ENCODE results near the gene NR1D2. TPM values are rescaled to one million over a fixed set of nuclear protein-coding genes. Genes with fewer than 3 reads are reported as not detected.

Gene NR1D2
- total RNA-seq, 1 experiment from 2014 or later: 9.5 TPM

DNA sequence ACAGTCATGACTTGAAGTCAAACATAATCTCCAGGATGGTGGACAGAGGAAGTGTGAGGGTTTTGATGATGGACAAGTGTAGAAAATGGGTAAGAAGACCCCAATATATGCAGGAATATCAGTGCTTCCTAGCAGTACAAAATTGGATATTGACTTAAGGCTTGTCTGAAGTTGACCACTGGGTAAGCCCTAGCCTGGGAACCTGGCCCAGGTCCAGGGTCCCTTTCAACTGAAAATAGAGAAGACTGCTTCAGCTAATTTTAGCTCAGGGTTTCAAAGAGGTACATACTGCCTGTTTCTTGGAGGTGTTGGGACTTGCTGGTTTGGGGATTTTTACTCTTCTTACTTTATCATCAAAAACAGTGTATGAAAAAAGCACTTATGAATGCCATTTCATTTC lies 4.7 kb downstream of the NR1D2 start:
- Histone ChIP-seq H3K4me3 (ENCODE audit: low read depth in 2 of 2, low read length in 2 of 2) (no peak overlapping the region), H3K27ac (ENCODE audit: low read length) (peak overlapping the region; percentile 69), H3K9me3 (ENCODE audit: control insufficient read depth, insufficient read depth, low read depth, low read length) (no peaks in the 10 kb centered on the region), H3K36me3 (ENCODE audit: control insufficient read depth, insufficient read depth, low read length) (no peaks in the 10 kb centered on the region; the same call in 1 of the 2 replicates), H3K4me1 (ENCODE audit: control insufficient read depth, insufficient read depth, low read length) (peaks cover 30% of the 10 kb centered on the region), H3K27me3 (ENCODE audit: control insufficient read depth, insufficient read depth, low read length) (no peaks in the 10 kb centered on the region)
- in situ Hi-C loops (cut with HindIII; ENCODE audit: low pct_unique_long_range_greater_than_20kb, low sequenced_read_pairs): no loop called here
- no TSS peak for BruUV-seq (replicated peaks)
- no peak for DNase-seq (ENCODE audit: low read depth, low spot score)
- ChIA-PET CTCF (no interaction called here), POLR2A (no interaction called here)
- no peak for ATAC-seq
- no peak for TF ChIP-seq CTCF (IDR thresholded peaks at IDR 0.05)
- TF ChIP-seq TCF7L2 (IDR thresholded peaks at IDR 0.05; ENCODE audit: low read depth, low read length): no peak
- no peak for TF ChIP-seq SIN3A (IDR thresholded peaks at IDR 0.05; ENCODE audit: borderline replicate concordance, insufficient read depth, low read depth, low read length)
- TF ChIP-seq, protein P1, sequence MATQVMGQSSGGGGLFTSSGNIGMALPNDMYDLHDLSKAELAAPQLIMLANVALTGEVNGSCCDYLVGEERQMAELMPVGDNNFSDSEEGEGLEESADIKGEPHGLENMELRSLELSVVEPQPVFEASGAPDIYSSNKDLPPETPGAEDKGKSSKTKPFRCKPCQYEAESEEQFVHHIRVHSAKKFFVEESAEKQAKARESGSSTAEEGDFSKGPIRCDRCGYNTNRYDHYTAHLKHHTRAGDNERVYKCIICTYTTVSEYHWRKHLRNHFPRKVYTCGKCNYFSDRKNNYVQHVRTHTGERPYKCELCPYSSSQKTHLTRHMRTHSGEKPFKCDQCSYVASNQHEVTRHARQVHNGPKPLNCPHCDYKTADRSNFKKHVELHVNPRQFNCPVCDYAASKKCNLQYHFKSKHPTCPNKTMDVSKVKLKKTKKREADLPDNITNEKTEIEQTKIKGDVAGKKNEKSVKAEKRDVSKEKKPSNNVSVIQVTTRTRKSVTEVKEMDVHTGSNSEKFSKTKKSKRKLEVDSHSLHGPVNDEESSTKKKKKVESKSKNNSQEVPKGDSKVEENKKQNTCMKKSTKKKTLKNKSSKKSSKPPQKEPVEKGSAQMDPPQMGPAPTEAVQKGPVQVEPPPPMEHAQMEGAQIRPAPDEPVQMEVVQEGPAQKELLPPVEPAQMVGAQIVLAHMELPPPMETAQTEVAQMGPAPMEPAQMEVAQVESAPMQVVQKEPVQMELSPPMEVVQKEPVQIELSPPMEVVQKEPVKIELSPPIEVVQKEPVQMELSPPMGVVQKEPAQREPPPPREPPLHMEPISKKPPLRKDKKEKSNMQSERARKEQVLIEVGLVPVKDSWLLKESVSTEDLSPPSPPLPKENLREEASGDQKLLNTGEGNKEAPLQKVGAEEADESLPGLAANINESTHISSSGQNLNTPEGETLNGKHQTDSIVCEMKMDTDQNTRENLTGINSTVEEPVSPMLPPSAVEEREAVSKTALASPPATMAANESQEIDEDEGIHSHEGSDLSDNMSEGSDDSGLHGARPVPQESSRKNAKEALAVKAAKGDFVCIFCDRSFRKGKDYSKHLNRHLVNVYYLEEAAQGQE (IDR thresholded peaks at IDR 0.05; ENCODE audit: insufficient read depth in 1 of 2, low read depth in 2 of 2, low read length in 1 of 2): no peak
- TF ChIP-seq POLR2AphosphoS5 (IDR thresholded peaks at IDR 0.05; ENCODE audit: low read depth, low read length): no peak
- intact Hi-C loops (cut with micrococcal nuclease; ENCODE audit: unreplicated experiment): no loop called here

- ChIA-PET POLR2A (interaction anchor here (0.6 kb wide), 1 partner anchor 1514 kb away, joined by 4 read pairs; no protein-coding TSS in a partner anchor), CTCF (no interaction called here)
- ATAC-seq (no peak), DNase-seq (ENCODE audit: low read depth, low spot score) (no peak)
- no peaks in the 10 kb centered on the region; the same call in 1 of the 2 replicates for H3K36me3 ChIP-seq (ENCODE audit: control insufficient read depth, insufficient read depth, low read length)
- in situ Hi-C loops (cut with HindIII; ENCODE audit: low pct_unique_long_range_greater_than_20kb, low sequenced_read_pairs): no loop called here
- TF ChIP-seq, protein P1 (IDR thresholded peaks at IDR 0.05; ENCODE audit: insufficient read depth in 1 of 2, low read depth in 2 of 2, low read length in 1 of 2): no peak
- no peak for TF ChIP-seq TCF7L2 (IDR thresholded peaks at IDR 0.05; ENCODE audit: low read depth, low read length)
- no peak for TF ChIP-seq SIN3A (IDR thresholded peaks at IDR 0.05; ENCODE audit: borderline replicate concordance, insufficient read depth, low read depth, low read length)
- no peak for TF ChIP-seq POLR2AphosphoS5 (IDR thresholded peaks at IDR 0.05; ENCODE audit: low read depth, low read length)
- no peak for TF ChIP-seq CTCF (IDR thresholded peaks at IDR 0.05)
- peaks cover 30% of the 10 kb centered on the region for H3K4me1 ChIP-seq (ENCODE audit: control insufficient read depth, insufficient read depth, low read length)
- no peaks in the 10 kb centered on the region for H3K27me3 ChIP-seq (ENCODE audit: control insufficient read depth, insufficient read depth, low read length)
- no TSS peak for BruUV-seq (replicated peaks)
- intact Hi-C loops (cut with micrococcal nuclease; ENCODE audit: unreplicated experiment): no loop called here
- no peaks in the 10 kb centered on the region for H3K9me3 ChIP-seq (ENCODE audit: control insufficient read depth, insufficient read depth, low read depth, low read length)
- no peak overlapping the region for H3K4me3 ChIP-seq (ENCODE audit: low read depth in 2 of 2, low read length in 2 of 2)
- H3K27ac ChIP-seq (ENCODE audit: low read length): peak overlapping the region; percentile 69
These were observed 5.2 kb downstream of the NR1D2 start for GRCh38 chr3:23950293-23950692.
